ENCODE data around the gene OSCP1.

Gene OSCP1

DNA sequence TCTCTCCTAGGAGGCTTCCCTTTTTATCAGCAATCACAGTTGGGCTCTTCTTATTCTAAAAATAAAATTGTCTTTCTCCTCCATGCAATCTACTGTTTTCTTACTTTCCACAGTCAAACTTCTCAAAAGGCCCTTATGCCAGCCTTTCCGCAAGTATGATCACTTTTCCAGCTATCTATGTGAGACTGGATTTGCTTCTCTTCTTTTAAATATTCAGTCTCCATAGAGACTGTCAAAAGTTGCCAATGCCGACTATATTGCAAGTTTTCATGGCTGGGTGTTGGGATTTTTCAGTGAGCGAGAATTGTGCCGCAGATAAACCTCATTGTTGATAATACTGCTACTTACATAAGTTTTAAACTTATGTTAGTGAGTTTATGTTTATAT lies 47.8 kb downstream of the OSCP1 start:
- no peaks in the 10 kb centered on the region for H3K27me3 ChIP-seq (ENCODE audit: insufficient read depth, poor library complexity, severe bottlenecking)
- no peak overlapping the region for H3K4me3 ChIP-seq (replicated peaks; ENCODE audit: insufficient read depth, low read length)
- H3K27ac ChIP-seq (replicated peaks): no peak overlapping the region
- TF ChIP-seq POLR2AphosphoS5 (IDR thresholded peaks at IDR 0.05; ENCODE audit: low read depth) (no peak), GABPA (IDR thresholded peaks at IDR 0.05; ENCODE audit: low read depth) (no peak), SPI1 (IDR thresholded peaks at IDR 0.05; ENCODE audit: borderline replicate concordance, low read depth) (no peak)
- TF ChIP-seq, protein P1, sequence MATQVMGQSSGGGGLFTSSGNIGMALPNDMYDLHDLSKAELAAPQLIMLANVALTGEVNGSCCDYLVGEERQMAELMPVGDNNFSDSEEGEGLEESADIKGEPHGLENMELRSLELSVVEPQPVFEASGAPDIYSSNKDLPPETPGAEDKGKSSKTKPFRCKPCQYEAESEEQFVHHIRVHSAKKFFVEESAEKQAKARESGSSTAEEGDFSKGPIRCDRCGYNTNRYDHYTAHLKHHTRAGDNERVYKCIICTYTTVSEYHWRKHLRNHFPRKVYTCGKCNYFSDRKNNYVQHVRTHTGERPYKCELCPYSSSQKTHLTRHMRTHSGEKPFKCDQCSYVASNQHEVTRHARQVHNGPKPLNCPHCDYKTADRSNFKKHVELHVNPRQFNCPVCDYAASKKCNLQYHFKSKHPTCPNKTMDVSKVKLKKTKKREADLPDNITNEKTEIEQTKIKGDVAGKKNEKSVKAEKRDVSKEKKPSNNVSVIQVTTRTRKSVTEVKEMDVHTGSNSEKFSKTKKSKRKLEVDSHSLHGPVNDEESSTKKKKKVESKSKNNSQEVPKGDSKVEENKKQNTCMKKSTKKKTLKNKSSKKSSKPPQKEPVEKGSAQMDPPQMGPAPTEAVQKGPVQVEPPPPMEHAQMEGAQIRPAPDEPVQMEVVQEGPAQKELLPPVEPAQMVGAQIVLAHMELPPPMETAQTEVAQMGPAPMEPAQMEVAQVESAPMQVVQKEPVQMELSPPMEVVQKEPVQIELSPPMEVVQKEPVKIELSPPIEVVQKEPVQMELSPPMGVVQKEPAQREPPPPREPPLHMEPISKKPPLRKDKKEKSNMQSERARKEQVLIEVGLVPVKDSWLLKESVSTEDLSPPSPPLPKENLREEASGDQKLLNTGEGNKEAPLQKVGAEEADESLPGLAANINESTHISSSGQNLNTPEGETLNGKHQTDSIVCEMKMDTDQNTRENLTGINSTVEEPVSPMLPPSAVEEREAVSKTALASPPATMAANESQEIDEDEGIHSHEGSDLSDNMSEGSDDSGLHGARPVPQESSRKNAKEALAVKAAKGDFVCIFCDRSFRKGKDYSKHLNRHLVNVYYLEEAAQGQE (IDR thresholded peaks at IDR 0.05; ENCODE audit: insufficient replicate concordance, low read depth): no peak
- TF ChIP-seq, protein P2, sequence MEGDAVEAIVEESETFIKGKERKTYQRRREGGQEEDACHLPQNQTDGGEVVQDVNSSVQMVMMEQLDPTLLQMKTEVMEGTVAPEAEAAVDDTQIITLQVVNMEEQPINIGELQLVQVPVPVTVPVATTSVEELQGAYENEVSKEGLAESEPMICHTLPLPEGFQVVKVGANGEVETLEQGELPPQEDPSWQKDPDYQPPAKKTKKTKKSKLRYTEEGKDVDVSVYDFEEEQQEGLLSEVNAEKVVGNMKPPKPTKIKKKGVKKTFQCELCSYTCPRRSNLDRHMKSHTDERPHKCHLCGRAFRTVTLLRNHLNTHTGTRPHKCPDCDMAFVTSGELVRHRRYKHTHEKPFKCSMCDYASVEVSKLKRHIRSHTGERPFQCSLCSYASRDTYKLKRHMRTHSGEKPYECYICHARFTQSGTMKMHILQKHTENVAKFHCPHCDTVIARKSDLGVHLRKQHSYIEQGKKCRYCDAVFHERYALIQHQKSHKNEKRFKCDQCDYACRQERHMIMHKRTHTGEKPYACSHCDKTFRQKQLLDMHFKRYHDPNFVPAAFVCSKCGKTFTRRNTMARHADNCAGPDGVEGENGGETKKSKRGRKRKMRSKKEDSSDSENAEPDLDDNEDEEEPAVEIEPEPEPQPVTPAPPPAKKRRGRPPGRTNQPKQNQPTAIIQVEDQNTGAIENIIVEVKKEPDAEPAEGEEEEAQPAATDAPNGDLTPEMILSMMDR (IDR thresholded peaks at IDR 0.05; ENCODE audit: insufficient read depth, low read length): no peak
- DNase-seq (ENCODE audit: low read depth in 1 of 2, low spot score in 1 of 2): no peak

DNA sequence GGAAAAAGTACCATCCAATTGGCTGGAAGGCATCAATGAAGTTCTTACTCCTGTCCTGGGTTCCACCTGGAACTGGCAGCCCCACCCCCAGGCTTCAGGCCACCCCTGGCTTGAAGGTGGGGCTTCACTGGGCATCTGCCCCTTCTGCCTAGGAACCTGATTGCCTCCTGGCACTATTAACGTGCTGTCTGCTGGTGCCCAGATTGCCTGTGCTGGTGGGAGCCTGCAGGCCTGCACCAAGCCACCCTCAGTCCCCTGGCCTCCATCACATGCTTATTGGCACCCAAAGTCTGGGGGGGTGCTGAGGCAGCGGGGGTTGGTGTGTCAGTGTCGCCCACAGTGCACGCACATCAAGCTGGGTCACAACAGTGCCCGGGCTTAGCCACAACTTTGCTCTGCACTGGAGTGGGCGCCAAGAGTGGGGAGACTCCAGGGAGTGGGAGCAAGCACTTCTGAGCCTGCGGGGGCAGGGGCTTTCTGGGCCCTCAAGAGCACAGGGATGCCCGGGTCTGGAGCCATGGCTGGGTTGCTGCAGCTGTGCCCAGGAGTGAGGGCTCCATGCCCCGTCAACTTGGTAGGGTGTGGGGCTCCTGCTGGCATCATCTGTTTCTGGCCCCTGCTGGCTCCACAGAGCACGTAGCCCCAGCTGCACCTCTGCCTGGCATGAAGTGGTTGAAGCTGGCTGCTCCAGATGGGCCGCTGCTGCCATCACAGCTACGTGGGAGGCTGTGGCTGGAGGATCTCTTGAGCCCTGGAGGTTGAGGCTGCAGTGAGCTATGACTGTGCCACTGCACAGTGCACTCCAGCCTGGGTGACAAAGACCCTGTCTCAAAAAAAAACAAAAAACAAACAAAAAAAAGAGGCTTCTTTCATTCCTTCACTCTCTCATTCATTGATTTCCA lies 48.4 kb downstream of the OSCP1 start:
- peak overlapping the region; percentile 79 for H3K27ac ChIP-seq (replicated peaks)
- no peak for DNase-seq (ENCODE audit: low read depth in 1 of 2, low spot score in 1 of 2)
- H3K27me3 ChIP-seq (ENCODE audit: insufficient read depth, poor library complexity, severe bottlenecking): no peaks in the 10 kb centered on the region
- peak overlapping the region; percentile 56 for H3K4me3 ChIP-seq (replicated peaks; ENCODE audit: insufficient read depth, low read length)
- TF ChIP-seq GABPA (IDR thresholded peaks at IDR 0.05; ENCODE audit: low read depth) (no peak), SPI1 (IDR thresholded peaks at IDR 0.05; ENCODE audit: borderline replicate concordance, low read depth) (no peak), POLR2AphosphoS5 (IDR thresholded peaks at IDR 0.05; ENCODE audit: low read depth) (no peak)
- TF ChIP-seq, protein P1 (IDR thresholded peaks at IDR 0.05; ENCODE audit: insufficient replicate concordance, low read depth): no peak
- TF ChIP-seq, protein P2 (IDR thresholded peaks at IDR 0.05; ENCODE audit: insufficient read depth, low read length): no peak

DNA sequence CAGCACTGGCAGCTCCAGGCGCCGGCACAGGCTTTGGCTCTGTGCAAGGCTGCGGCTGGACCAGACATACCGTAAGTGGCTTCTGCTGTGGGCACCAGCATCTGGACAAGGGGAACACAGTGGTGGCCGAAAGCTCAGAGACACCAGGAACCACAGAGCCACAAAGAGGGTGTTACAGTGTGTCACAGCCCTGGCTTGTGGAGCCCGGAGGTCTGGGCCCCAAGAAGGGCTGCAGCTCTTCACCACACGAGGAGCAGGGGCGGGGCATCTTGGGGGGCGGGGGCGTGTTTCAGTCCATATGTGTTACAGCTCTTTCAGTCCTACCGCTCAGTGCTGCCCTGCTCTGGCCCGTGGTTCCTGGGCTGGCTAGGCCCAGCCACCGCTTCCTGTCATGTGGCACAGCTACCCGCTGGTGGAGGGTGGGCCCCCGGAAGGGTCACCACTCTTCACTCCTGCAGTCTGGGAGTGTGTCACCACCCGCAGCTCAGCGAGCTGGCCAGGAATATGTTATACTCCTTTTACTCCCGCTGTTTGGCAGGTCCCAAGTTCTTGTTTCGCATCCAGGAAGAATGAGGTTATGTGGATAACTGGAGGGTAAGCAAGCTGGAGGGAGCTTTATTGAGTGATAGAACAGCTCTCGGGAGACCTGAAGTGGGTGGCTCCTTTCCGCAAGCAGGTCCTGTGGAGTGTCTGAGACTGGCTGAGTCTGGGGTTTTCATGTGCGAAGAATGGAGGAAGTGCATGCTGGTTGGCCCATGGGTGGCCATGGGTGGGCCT lies 49.2 kb downstream of the OSCP1 start:
- peak; percentile 95 for TF ChIP-seq POLR2AphosphoS5 (IDR thresholded peaks at IDR 0.05; ENCODE audit: low read depth)
- peak; percentile 92 for TF ChIP-seq GABPA (IDR thresholded peaks at IDR 0.05; ENCODE audit: low read depth)
- peak; percentile 78; the same call in 1 of the 2 replicates for TF ChIP-seq SPI1 (IDR thresholded peaks at IDR 0.05; ENCODE audit: borderline replicate concordance, low read depth)
- TF ChIP-seq, protein P1 (IDR thresholded peaks at IDR 0.05; ENCODE audit: insufficient replicate concordance, low read depth): peak; percentile 67
- TF ChIP-seq, protein P2 (IDR thresholded peaks at IDR 0.05; ENCODE audit: insufficient read depth, low read length): no peak
- Histone ChIP-seq H3K27ac (replicated peaks) (peak overlapping the region; percentile 79), H3K4me3 (replicated peaks; ENCODE audit: insufficient read depth, low read length) (peak overlapping the region; percentile 56)

More for the DNA sequence above, 49.2 kb downstream of the OSCP1 start:
- no peaks in the 10 kb centered on the region for H3K27me3 ChIP-seq (ENCODE audit: insufficient read depth, poor library complexity, severe bottlenecking)
- peak; percentile 96 to 97 for DNase-seq (ENCODE audit: low read depth in 1 of 2, low spot score in 1 of 2)
